Natural killer cell treated with Interleukin-12 subunit alpha and Interleukin-12 subunit beta and Interleukin-15 and Interleukin-18, amount 100 ng/mL, for 72 hours (primary cell): ENCODE data around the gene ITSN1. TPM values are rescaled to one million over a fixed set of nuclear protein-coding genes. Genes with fewer than 3 reads are reported as not detected.

Experiments
- ATAC-seq, 2 donors: fragments of 150-1000 bp; cut with Tn5 transposase in 1 of 2; sonication (Bioruptor Pico), chemical (Tn5 transposase) in 1 of 2; 2 replicates each; pipeline ENCODE4 v1.10.0; 2021
- DNase-seq: peaks from one replicate; pipeline ENCODE4 v3.0.0; 2022; ENCODE audit warnings: low spot score
- H3K27ac Mint-ChIP-seq, 2 donors: 1 replicate in 1 of 2; 2 replicates in 1 of 2; pipeline ENCODE4 v1.8.0; 2022; ENCODE audit warnings: mixed read lengths in 2 of 2, mild to moderate bottlenecking in 1 of 2, moderate library complexity in 1 of 2
- H3K27me3 Mint-ChIP-seq, 2 donors: 1 replicate in 1 of 2; 2 replicates in 1 of 2; pipeline ENCODE4 v1.8.0; 2022; ENCODE audit warnings: mixed read lengths in 2 of 2
- H3K36me3 Mint-ChIP-seq: one replicate; pipeline ENCODE4 v1.8.0; 2022; ENCODE audit warnings: mixed read lengths
- H3K4me1 Mint-ChIP-seq, 2 donors: 1 replicate in 1 of 2; 2 replicates in 1 of 2; pipeline ENCODE4 v1.8.0; 2022; ENCODE audit warnings: low read depth in 2 of 2, mixed read lengths in 2 of 2, mild to moderate bottlenecking in 1 of 2
- H3K4me3 Mint-ChIP-seq: one replicate; pipeline ENCODE4 v1.8.0; 2022; ENCODE audit warnings: mixed read lengths
- H3K9me3 Mint-ChIP-seq: 2 replicates; pipeline ENCODE4 v1.8.0; 2022; ENCODE audit warnings: mixed read lengths
- total RNA-seq, 2 donors: library from RNA; stranded (reverse); gene quantifications; one replicate each; pipeline ENCODE4 v1.2.3, GENCODE V29; 2022

The ITSN1 gene
- total RNA-seq, 2 donors from 2014 or later = 4.0 to 8.1 TPM

- Mint-ChIP-seq H3K4me1 (no peaks in the 10 kb centered on the region), H3K27me3 (peaks cover 8 to 18% of the 10 kb centered on the region in 2 donors), H3K27ac (no peak overlapping the region), H3K36me3 (no peaks in the 10 kb centered on the region), H3K9me3 (no peaks in the 10 kb centered on the region), H3K4me3 (no peak overlapping the region)
- DNase-seq (no peak), ATAC-seq (no peak)
These were observed 152.3 kb downstream of the ITSN1 start for GRCh38 chr21:33794596-33794995.

- no peaks in the 10 kb centered on the region for H3K9me3 Mint-ChIP-seq
- peaks cover 7 to 17% of the 10 kb centered on the region in 2 donors for H3K27me3 Mint-ChIP-seq
- H3K4me1 Mint-ChIP-seq = no peaks in the 10 kb centered on the region
- ATAC-seq (no peak), DNase-seq (no peak)
- peak overlapping the region in 1 of 2 donors; percentile 8 for H3K27ac Mint-ChIP-seq
- H3K4me3 Mint-ChIP-seq = no peak overlapping the region
- H3K36me3 Mint-ChIP-seq = no peaks in the 10 kb centered on the region
These were observed 155.3 kb downstream of the ITSN1 start for GRCh38 chr21:33797565-33797964.

GRCh38 chr21:33799378-33800090 lies 157.2 kb downstream of the ITSN1 start:
- no peak for ATAC-seq
- no peak for DNase-seq
- no peak overlapping the region for H3K27ac Mint-ChIP-seq
- H3K9me3 Mint-ChIP-seq = no peaks in the 10 kb centered on the region
- no peak overlapping the region for H3K4me3 Mint-ChIP-seq
- H3K36me3 Mint-ChIP-seq = no peaks in the 10 kb centered on the region
- peaks cover 0 to 3% of the 10 kb centered on the region in 2 donors for H3K27me3 Mint-ChIP-seq
- H3K4me1 Mint-ChIP-seq = no peaks in the 10 kb centered on the region

DNA sequence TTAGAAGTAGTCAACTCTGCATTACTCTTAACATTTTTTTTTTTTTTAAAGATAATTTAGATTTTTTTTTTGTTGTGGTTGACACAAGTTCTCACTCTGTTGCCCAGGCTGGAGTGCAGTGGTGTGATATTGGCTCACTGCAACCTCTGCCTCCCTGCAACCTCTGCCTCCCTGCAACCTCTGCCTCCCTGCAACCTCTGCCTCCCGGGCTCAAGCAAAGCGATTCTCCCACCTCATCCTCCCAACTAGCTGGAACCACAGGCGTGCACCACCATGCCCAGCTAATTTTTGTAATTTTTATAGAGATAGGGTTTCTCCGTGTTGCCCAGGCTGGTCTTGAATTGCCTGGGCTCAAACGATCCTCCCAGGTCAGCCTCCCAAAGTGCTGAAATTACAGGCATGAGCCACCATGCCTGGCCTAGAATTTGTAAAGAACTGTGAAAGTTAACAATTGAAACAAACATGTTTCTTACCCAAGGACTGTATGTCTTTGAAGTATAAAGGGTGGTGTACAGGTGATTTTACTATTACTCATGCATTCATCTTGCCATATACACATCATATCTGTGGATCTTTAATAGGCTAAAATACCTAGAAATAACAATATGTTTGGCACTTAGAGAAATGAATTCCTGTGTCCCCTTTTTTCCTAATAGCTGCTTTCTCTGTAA lies 158.6 kb downstream of the ITSN1 start:
- no peaks in the 10 kb centered on the region for H3K36me3 Mint-ChIP-seq
- H3K4me1 Mint-ChIP-seq = no peaks in the 10 kb centered on the region
- no peak overlapping the region for H3K4me3 Mint-ChIP-seq
- ATAC-seq = no peak
- H3K27ac Mint-ChIP-seq = no peak overlapping the region
- H3K27me3 Mint-ChIP-seq = peaks cover 0 to 3% of the 10 kb centered on the region in 2 donors
- no peaks in the 10 kb centered on the region for H3K9me3 Mint-ChIP-seq
- no peak for DNase-seq

DNA sequence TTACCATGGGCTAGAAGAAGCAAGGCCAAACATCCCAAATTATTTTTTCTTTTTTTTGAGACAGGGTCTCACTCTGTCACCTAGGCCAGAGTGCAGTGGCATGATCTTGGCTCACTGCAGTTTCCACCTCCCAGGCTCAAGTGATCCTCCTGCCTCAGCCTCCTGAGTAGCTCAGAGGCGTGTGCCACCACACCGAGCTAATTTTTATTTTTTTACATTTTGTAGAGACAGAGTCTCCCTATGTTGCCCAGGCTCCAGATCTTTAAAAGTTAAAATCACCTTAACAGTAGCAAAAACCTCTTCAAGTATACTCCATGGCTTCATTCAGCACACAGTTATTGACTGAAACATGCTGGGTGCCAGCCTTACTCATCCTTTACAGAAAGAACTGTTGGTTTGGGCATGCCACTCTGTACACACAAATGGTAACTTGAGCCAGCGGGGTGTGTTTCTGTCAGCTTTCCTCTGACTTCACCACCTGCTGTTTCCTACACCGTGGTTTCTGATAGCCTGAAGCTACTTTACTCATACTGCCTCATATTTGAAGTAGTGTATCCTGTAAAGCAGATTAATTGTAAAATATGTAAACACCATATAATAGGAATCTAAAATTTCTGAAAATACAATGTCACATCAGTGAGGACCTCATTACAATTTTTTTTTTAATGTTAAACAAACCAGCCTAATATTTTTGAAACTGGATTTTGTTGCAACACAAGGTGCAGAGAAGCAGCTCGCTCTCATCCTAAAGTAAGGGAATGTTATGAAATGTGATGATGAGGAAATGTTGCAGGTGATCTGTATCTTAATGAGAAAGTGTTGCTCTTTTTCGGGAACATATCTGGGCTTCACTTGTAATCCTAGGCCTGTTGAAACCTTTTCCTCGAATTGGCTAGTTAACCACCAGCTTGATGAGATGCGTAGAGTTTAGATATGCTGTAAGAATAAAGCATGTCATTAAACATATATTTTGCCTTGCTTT lies 159.4 kb downstream of the ITSN1 start:
- peaks cover 0 to 3% of the 10 kb centered on the region in 2 donors for H3K27me3 Mint-ChIP-seq
- no peaks in the 10 kb centered on the region for H3K36me3 Mint-ChIP-seq
- H3K9me3 Mint-ChIP-seq = no peaks in the 10 kb centered on the region
- H3K4me1 Mint-ChIP-seq = no peaks in the 10 kb centered on the region
- H3K27ac Mint-ChIP-seq = no peak overlapping the region
- no peak overlapping the region for H3K4me3 Mint-ChIP-seq
- DNase-seq = no peak
- ATAC-seq = peak in 1 of 2 donors; percentile 51

GRCh38 chr21:33802481-33802880 lies 160.2 kb downstream of the ITSN1 start:
- Mint-ChIP-seq H3K9me3 (no peaks in the 10 kb centered on the region), H3K27me3 (peaks cover 0 to 3% of the 10 kb centered on the region in 2 donors), H3K4me1 (no peaks in the 10 kb centered on the region), H3K27ac (no peak overlapping the region), H3K4me3 (no peak overlapping the region), H3K36me3 (no peaks in the 10 kb centered on the region)
- DNase-seq = no peak
- ATAC-seq = no peak

GRCh38 chr21:33808715-33809367 lies 166.5 kb downstream of the ITSN1 start:
- H3K9me3 Mint-ChIP-seq = no peaks in the 10 kb centered on the region
- ATAC-seq (peak in 1 of 2 donors; percentile 60), DNase-seq (no peak)
- peaks cover 0 to 4% of the 10 kb centered on the region in 2 donors for H3K4me1 Mint-ChIP-seq
- H3K4me3 Mint-ChIP-seq = no peak overlapping the region
- H3K27me3 Mint-ChIP-seq = no peaks in the 10 kb centered on the region
- H3K36me3 Mint-ChIP-seq = no peaks in the 10 kb centered on the region
- H3K27ac Mint-ChIP-seq = peak overlapping the region in 1 of 2 donors; percentile 20

GRCh38 chr21:33810766-33811165 lies 168.5 kb downstream of the ITSN1 start:
- H3K9me3 Mint-ChIP-seq = no peaks in the 10 kb centered on the region
- H3K36me3 Mint-ChIP-seq = no peaks in the 10 kb centered on the region
- no peak for ATAC-seq
- H3K27ac Mint-ChIP-seq = no peak overlapping the region
- no peak overlapping the region for H3K4me3 Mint-ChIP-seq
- H3K4me1 Mint-ChIP-seq = peaks cover 0 to 7% of the 10 kb centered on the region in 2 donors
- DNase-seq = no peak
- peaks cover 3 to 9% of the 10 kb centered on the region in 2 donors for H3K27me3 Mint-ChIP-seq

DNA sequence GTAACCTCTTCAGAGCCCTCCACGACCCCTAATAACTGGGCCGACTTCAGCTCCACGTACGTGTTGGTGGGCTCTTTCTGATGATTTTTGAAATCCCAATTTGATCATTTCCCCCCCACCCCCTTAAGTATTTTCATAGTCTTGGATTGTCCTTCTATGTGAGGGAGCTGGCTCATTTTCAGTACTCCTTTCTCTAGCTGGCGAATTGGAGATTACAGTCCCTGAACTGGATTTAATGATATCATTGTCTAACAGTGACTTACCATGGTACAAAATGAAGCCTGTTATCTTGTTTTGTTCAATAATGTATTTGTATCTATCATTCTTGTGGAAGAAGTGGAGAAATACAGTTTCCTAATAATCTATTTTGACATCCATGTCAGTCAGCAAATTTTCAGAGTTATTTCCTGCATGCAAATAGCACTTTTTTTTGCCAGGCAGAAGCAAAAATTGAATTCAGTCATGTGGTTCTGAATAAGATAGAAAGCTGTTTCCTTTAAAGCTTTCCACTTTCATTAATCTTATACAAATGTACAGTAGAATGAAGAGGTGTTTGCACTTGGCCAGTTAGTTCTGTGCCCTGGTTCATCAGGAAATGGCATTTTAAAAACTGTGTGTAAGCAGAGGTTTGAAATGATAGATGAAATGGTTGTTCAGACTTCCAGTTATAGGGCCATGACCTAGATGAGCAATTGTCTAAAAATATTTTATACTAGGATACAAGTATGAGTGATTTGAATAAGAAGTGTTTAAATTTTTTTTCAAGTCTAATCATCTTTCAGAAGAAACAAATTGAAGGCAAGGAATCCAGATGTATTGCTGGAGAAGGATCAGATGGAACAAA lies 169.1 kb downstream of the ITSN1 start:
- H3K9me3 Mint-ChIP-seq = no peaks in the 10 kb centered on the region
- H3K27me3 Mint-ChIP-seq = peaks cover 3 to 9% of the 10 kb centered on the region in 2 donors
- no peak for ATAC-seq
- H3K27ac Mint-ChIP-seq = peak overlapping the region in 1 of 2 donors; percentile 27
- no peak for DNase-seq
- H3K4me1 Mint-ChIP-seq = peaks cover 0 to 7% of the 10 kb centered on the region in 2 donors
- H3K36me3 Mint-ChIP-seq = no peaks in the 10 kb centered on the region
- no peak overlapping the region for H3K4me3 Mint-ChIP-seq

DNA sequence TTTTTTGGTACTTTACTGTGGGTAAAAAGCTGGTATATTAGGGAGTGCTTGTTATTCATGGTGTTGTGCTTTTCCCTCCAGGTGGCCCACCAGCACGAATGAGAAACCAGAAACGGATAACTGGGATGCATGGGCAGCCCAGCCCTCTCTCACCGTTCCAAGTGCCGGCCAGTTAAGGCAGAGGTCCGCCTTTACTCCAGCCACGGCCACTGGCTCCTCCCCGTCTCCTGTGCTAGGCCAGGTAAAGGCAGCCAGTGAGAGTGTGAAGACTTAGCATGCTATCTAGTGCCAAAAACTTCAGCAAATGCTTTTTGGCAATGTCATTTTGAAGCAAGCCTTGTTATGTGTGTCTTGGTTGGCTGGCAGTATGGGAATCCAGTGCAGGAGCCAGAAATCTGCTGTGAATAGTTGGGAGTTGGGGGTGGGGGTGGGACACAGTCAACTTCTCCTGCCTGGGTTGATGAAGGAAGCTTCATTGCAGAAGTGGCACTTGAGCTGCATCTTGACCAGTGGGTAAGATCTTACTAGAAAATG lies 171.6 kb downstream of the ITSN1 start:
- no peak for DNase-seq
- Mint-ChIP-seq H3K4me1 (peaks cover 0 to 4% of the 10 kb centered on the region in 2 donors), H3K4me3 (no peak overlapping the region), H3K27ac (no peak overlapping the region), H3K9me3 (no peaks in the 10 kb centered on the region), H3K36me3 (no peaks in the 10 kb centered on the region), H3K27me3 (peaks cover 3 to 9% of the 10 kb centered on the region in 2 donors)
- ATAC-seq = no peak

DNA sequence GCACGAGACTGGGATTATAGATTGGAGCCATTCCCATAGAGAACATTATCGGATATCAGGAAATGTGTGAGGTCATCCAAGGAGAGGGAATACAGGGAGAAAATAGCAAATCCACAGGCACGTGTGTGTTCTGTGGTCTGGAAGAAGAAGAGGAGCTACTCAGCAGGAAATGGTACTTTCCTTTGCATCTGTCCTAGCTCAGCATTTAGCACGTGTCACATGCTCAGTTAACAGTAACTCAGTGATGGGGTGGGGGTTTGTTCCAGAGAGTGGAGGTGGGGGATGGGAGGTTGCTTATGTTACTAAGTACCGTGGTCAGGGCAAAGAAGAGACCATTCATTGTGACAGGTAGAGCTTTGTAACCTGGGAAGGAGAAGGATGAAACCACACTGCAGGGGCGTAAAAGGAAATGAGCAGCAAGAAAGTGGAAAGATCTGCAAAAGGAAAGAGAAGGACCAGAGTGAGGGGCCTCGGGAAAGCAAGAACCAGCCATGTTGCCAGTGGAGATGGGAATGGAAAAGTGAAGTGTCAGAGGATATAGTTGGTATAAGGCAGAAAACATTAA lies 172.9 kb downstream of the ITSN1 start:
- Mint-ChIP-seq H3K27me3 (peaks cover 3 to 9% of the 10 kb centered on the region in 2 donors), H3K9me3 (no peaks in the 10 kb centered on the region), H3K36me3 (no peaks in the 10 kb centered on the region), H3K27ac (no peak overlapping the region), H3K4me1 (peaks cover 0 to 3% of the 10 kb centered on the region in 2 donors), H3K4me3 (no peak overlapping the region)
- no peak for ATAC-seq
- no peak for DNase-seq

DNA sequence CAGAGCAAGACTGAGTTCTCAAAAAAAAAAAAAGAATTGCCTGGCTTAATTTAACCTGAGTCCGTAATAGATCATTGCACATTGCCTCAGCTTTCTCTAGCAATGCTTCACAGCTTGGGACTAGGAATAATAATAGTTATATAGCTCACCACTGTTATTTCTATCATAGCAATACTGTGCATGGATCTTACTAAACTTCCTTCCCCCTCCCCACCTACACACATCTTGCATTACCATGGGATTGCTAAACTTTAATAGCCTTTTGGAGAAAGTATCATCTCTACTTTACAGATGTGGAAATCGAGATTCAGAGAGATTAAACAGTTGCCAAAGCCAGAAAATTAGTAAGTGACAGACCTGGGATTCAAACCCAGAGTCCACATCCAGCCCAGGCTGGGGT lies 173.9 kb downstream of the ITSN1 start:
- no peaks in the 10 kb centered on the region for H3K9me3 Mint-ChIP-seq
- no peaks in the 10 kb centered on the region for H3K36me3 Mint-ChIP-seq
- ATAC-seq (no peak), DNase-seq (no peak)
- H3K27ac Mint-ChIP-seq = no peak overlapping the region
- peaks cover 3 to 9% of the 10 kb centered on the region in 2 donors for H3K27me3 Mint-ChIP-seq
- no peak overlapping the region for H3K4me3 Mint-ChIP-seq
- H3K4me1 Mint-ChIP-seq = peaks cover 0 to 3% of the 10 kb centered on the region in 2 donors
